K562 (cell line): ENCODE data around the gene SKOR1. TPM values are rescaled to one million over a fixed set of nuclear protein-coding genes. Genes with fewer than 3 reads are reported as not detected.

ENCODE experiments used
- BDP1 ChIP-seq: IDR thresholded peaks from 3 replicates; pipeline ENCODE4 v1.6.1; 2011; ENCODE audit not compliant: insufficient read length, insufficient read depth
- CEBPZ ChIP-seq: fragments of 150-350 bp; IDR thresholded peaks from 2 replicates; pipeline ENCODE4 v1.6.1; 2014; ENCODE audit warnings: low read depth, mild to moderate bottlenecking, low read length, borderline replicate concordance
- CTBP1 ChIP-seq: fragments of 450-650 bp; IDR thresholded peaks from 2 replicates; pipeline ENCODE4 v1.6.1; 2016; ENCODE audit warnings: borderline replicate concordance
- ETV6 ChIP-seq, 3 experiments: fragments of 150-350 bp in 1 of 3; sonication (generic) in 1 of 3; formaldehyde crosslinking in 1 of 3; IDR thresholded peaks; 2 replicates each; pipeline versions ENCODE4 v1.6.1 to v1.8.0; 2014 to 2022; ENCODE audit warnings: borderline replicate concordance in 2 of 3, low read depth in 2 of 3, antibody characterized with exemption in 1 of 3, low read length in 1 of 3, mild to moderate bottlenecking in 1 of 3, missing genetic modification reagents in 1 of 3
- HDAC1 ChIP-seq, 2 experiments: fragments of 450-650 bp; IDR thresholded peaks; 2 replicates each; pipeline ENCODE4 v1.6.1; 2016 to 2017; ENCODE audit warnings: inconsistent platforms in 1 of 2, mild to moderate bottlenecking in 1 of 2, moderate library complexity in 1 of 2
- JUND ChIP-seq, 2 experiments: IDR thresholded peaks; 2 replicates in 1 of 2; 3 replicates in 1 of 2; pipeline ENCODE4 v1.6.1; 2011; ENCODE audit warnings: borderline replicate concordance in 2 of 2, low read depth in 2 of 2, low read length in 2 of 2, improper control_type of control experiment in 1 of 2, missing biosample characterization in 1 of 2, missing genetic modification characterization in 1 of 2, missing genetic modification reagents in 1 of 2
- NFRKB ChIP-seq: fragments of 450-650 bp; IDR thresholded peaks from 2 replicates; pipeline ENCODE4 v1.6.1; 2016; ENCODE audit warnings: low read depth
- RBM17 ChIP-seq: fragments of 200-400 bp; formaldehyde crosslinking; IDR thresholded peaks from 2 replicates; pipeline ENCODE4 v1.6.1; 2017; ENCODE audit warnings: low read depth, mild to moderate bottlenecking, low read length, borderline replicate concordance
- RFX1 ChIP-seq: fragments of 450-650 bp; IDR thresholded peaks from 2 replicates; pipeline ENCODE4 v1.6.1; 2016; ENCODE audit warnings: mild to moderate bottlenecking, moderate library complexity
- SMARCE1 ChIP-seq: fragments of 450-650 bp; IDR thresholded peaks from 2 replicates; pipeline ENCODE4 v1.7.1; 2016; ENCODE audit warnings: mild to moderate bottlenecking
- SMC3 ChIP-seq: conservative IDR thresholded peaks from 2 replicates; pipeline ENCODE4 v1.6.1; 2011; ENCODE audit warnings: low read depth, low read length, improper control_type of control experiment; ENCODE audit not compliant: insufficient read depth
- SREBF1 ChIP-seq: fragments of 150-350 bp; IDR thresholded peaks from 2 replicates; pipeline ENCODE4 v1.6.1; 2014; ENCODE audit warnings: antibody characterized with exemption, low read depth, low read length, borderline replicate concordance
- TAL1 ChIP-seq: fragments of 450-650 bp; IDR thresholded peaks from 2 replicates; pipeline ENCODE4 v1.6.1; 2016; ENCODE audit warnings: mild to moderate bottlenecking
- USF2 ChIP-seq: sonication (generic); formaldehyde crosslinking; IDR thresholded peaks from 2 replicates; pipeline ENCODE4 v1.5.0; 2020; ENCODE audit warnings: missing genetic modification reagents
- ZKSCAN3 ChIP-seq: fragments of 250-450 bp; sonication (Bioruptor Pico); IDR thresholded peaks from 2 replicates; pipeline ENCODE4 v1.4.0; 2020
- ZNF174 ChIP-seq: fragments of 250-450 bp; sonication (Bioruptor Pico); IDR thresholded peaks from 2 replicates; pipeline ENCODE4 v1.4.0; 2020; ENCODE audit warnings: mild to moderate bottlenecking
- ZNF197 ChIP-seq: fragments of 200-800 bp; sonication (Bioruptor generic); IDR thresholded peaks from 2 replicates; pipeline ENCODE4 v1.6.1; 2016; ENCODE audit warnings: low read depth, missing genetic modification characterization, missing compliant biosample characterization
- ZNF212 ChIP-seq: fragments of 450-650 bp; formaldehyde crosslinking; IDR thresholded peaks from 2 replicates; pipeline ENCODE4 v1.4.0; 2020; ENCODE audit warnings: mild to moderate bottlenecking
- ZNF23 ChIP-seq: fragments of 250-450 bp; sonication (Bioruptor Pico); IDR thresholded peaks from 2 replicates; pipeline ENCODE4 v1.4.0; 2020; ENCODE audit warnings: mild to moderate bottlenecking
- ZNF384 ChIP-seq: IDR thresholded peaks from 2 replicates; pipeline ENCODE4 v1.6.1; 2012; ENCODE audit warnings: low read depth, low read length, improper control_type of control experiment
- polyA plus RNA-seq, 8 experiments: library from polyadenylated mRNA; depleted of rRNA in 4 of 8; stranded (reverse) in 5 of 8; unstranded in 3 of 8; fragments of >200 nt; fragmentation: Nextera tagmentation in 2 of 8; fragmentation: Illumina TruSeq in 1 of 8; extraction: Ambion mirVana in 2 of 8; extraction: Trizol in 1 of 8; gene quantifications; 2 replicates each; pipeline versions ENCODE4 v1.2.1 to v1.2.3, GENCODE V29; 2011 to 2014; ENCODE audit warnings: inconsistent platforms in 1 of 8, missing spikeins in 1 of 8
- total RNA-seq, 7 experiments: library from RNA; depleted of rRNA in 6 of 7; stranded (reverse); fragments of >200 nt in 6 of 7; fragmentation: Illumina TruSeq in 2 of 7; extraction: Trizol in 2 of 7; gene quantifications; 2 replicates each; pipeline versions ENCODE4 v1.2.1 to v1.2.3, GENCODE V29; 2011 to 2021; ENCODE audit warnings: low replicate concordance in 1 of 7
- TF ChIP-seq, protein P1 (sequence below): sonication (generic); IDR thresholded peaks from 2 replicates; pipeline ENCODE4 v1.6.1; 2016
- TF ChIP-seq, protein P2 (sequence below): fragments of 450-650 bp; formaldehyde crosslinking; conservative IDR thresholded peaks from 2 replicates; pipeline ENCODE4 v1.4.0; 2022; ENCODE audit warnings: mild to moderate bottlenecking, missing genetic modification characterization

SKOR1 gene
- total and polyA plus RNA-seq, 9 of the 15 experiments (the other 6 are each of a cell fraction or from before 2014, with no cell fraction given), result 0.04 to 0.41 (median 0.09) TPM; not detected in 3

- TF ChIP-seq RBM17 (no peak), ZKSCAN3 (CRISPR knock-in tag) (no peak), TAL1 (no peak), ZNF23 (no peak), JUND (IDR thresholded peaks at IDR 0.05; ENCODE audit: borderline replicate concordance, low read depth, low read length) (no peak), JUND (tag; IDR thresholded peaks at IDR 0.05; ENCODE audit: borderline replicate concordance, low read depth, low read length) (no peak), NFRKB (no peak), ETV6 (IDR thresholded peaks at IDR 0.05; ENCODE audit: borderline replicate concordance in 1 of 2, low read depth in 2 of 2, low read length in 1 of 2) (no peak), ETV6 (CRISPR knock-in tag; IDR thresholded peaks at IDR 0.05; ENCODE audit: borderline replicate concordance) (no peak), ZNF174 (CRISPR knock-in tag) (no peak), RFX1 (peak; percentile 34; the same call in 1 of the 2 replicates), USF2 (CRISPR knock-in tag) (no peak), SMC3 (no peak), HDAC1 (IDR thresholded peaks at IDR 0.05) (peak in 1 of 2 experiments; percentile 30; a peak in 1 of 4 replicates), ZNF212 (CRISPR knock-in tag) (no peak), SREBF1 (no peak), BDP1 (no peak), ZNF384 (peak; percentile 33), ZNF197 (no peak), CTBP1 (0 out of 2 replicates have a peak, but pooled peaks have one; percentile 40), CEBPZ (no peak), SMARCE1 (0 out of 2 replicates have a peak, but pooled peaks have one; percentile 2)
- TF ChIP-seq, protein P1, sequence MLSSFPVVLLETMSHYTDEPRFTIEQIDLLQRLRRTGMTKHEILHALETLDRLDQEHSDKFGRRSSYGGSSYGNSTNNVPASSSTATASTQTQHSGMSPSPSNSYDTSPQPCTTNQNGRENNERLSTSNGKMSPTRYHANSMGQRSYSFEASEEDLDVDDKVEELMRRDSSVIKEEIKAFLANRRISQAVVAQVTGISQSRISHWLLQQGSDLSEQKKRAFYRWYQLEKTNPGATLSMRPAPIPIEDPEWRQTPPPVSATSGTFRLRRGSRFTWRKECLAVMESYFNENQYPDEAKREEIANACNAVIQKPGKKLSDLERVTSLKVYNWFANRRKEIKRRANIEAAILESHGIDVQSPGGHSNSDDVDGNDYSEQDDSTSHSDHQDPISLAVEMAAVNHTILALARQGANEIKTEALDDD, result 0 out of 2 replicates have a peak, but pooled peaks have one; percentile 51
- TF ChIP-seq, protein P2, sequence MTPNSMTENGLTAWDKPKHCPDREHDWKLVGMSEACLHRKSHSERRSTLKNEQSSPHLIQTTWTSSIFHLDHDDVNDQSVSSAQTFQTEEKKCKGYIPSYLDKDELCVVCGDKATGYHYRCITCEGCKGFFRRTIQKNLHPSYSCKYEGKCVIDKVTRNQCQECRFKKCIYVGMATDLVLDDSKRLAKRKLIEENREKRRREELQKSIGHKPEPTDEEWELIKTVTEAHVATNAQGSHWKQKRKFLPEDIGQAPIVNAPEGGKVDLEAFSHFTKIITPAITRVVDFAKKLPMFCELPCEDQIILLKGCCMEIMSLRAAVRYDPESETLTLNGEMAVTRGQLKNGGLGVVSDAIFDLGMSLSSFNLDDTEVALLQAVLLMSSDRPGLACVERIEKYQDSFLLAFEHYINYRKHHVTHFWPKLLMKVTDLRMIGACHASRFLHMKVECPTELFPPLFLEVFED, result no peak
Measured at GRCh38 chr15:67840749-67841512, 15.6 kb downstream of the SKOR1 start (continued).
